ENCODE data around the gene KRT82. TPM values are rescaled to one million over a fixed set of nuclear protein-coding genes. Genes with fewer than 3 reads are reported as not detected.
A peak's percentile ranks its signal among the peaks of the same experiment; 100 is the strongest.

The KRT82 gene
- total and polyA plus RNA-seq, 2 experiments from 2014 or later: not detected

DNA sequence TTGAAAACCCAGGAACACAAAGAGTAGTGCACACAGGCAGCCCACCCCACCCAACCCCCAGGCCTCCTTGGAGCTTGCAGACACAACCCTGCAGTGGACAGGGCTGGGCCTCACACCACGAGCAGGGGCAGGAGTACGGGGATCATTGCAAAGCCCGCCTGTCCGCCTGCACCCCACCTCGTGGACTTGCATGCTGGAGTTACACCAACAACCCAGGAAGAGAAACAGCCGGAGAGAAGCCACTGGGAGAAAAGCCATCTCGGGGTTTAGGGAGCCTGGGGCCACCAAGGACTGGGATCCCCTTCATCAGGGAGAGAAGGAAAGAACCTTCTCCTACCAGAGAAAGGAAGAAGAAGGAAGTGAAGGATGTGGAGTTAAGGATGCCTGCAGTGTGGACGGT is 28.9 kb downstream of the KRT82 start (continued):
- TF ChIP-seq CTCF (conservative IDR thresholded peaks at IDR 0.05; ENCODE audit: low read depth in 2 of 2) (no peak), CREB1 (CRISPR knock-in tag; IDR thresholded peaks at IDR 0.05; ENCODE audit: low read depth) (no peak), ZNF331 (CRISPR knock-in tag; IDR thresholded peaks at IDR 0.05; ENCODE audit: low read depth) (no peak)

DNA sequence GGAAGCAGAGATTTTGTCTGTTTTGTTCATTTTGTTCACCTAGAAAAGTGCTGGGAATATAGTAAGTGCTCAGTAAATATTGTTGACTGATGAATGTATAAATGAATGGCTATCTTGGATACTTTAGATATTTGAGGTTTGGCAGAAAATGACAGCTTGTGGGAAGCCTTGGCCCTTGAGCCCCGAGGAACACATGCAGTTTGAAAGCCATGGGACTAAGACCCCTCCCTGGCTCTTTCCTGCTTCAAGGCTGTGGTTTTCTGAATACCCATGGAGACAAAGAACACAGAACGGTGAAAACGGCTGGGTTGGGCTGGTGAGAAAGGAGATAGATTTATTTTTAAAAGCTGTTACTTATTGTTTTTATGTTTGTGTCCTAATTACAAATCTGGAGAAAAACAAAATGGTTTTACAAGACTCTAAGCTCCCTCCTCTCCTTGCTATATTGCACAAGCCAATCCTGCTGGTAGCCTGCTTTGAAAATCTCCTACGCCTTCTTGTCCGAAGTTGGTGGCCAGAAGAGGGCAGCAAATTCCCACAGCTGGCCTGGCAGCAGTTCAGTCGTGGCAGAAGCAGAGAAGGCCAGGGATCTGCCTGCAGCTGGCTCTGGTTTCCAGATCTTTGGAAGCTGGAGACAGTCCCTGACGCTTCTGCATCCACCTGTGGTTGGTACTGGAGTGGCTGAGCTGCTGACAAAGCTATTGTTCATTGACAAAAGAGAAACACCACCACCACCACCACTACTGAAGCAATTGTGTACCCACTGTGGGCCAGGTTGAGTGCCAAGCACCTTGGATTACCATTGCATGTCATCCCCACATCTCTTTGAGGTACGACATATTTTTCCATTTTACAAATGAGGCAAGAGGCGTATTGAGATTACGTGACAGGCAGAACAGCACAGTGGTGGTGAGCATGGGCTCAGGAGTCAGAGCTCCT is 33.6 kb downstream of the KRT82 start:
- Histone ChIP-seq H2AFZ (no peak overlapping the region), H3K9me2 (ENCODE audit: insufficient read depth) (no peaks in the 10 kb centered on the region), H3K36me3 (ENCODE audit: insufficient read depth) (no peaks in the 10 kb centered on the region), H3K4me3 (no peak overlapping the region), H3K79me2 (replicated peaks; ENCODE audit: insufficient read depth) (no peaks in the 10 kb centered on the region), H4K20me1 (replicated peaks; ENCODE audit: insufficient read depth) (no peaks in the 10 kb centered on the region), H3K27ac (ENCODE audit: low read depth) (no peak overlapping the region), H3F3A (replicated peaks; ENCODE audit: low read depth) (no peaks in the 10 kb centered on the region), H3K4me2 (no peak overlapping the region), H3K27me3 (ENCODE audit: insufficient read depth) (no peaks in the 10 kb centered on the region), H3K4me1 (ENCODE audit: insufficient read depth) (no peaks in the 10 kb centered on the region)
- no peak overlapping the region for H3K4me3 Mint-ChIP-seq
- H3K36me3 Mint-ChIP-seq (ENCODE audit: low read depth): no peaks in the 10 kb centered on the region; the same call in 2 of the 3 replicates
- H3K27me3 Mint-ChIP-seq (ENCODE audit: insufficient read depth, low read depth, poor library complexity): peaks cover 1% of the 10 kb centered on the region
- H3K9me3 Mint-ChIP-seq: no peaks in the 10 kb centered on the region
- peak; percentile 53 for TF ChIP-seq JUNB (IDR thresholded peaks at IDR 0.05; ENCODE audit: unreplicated experiment)
- TF ChIP-seq CTCF (conservative IDR thresholded peaks at IDR 0.05; ENCODE audit: low read depth in 2 of 2): peak; percentile 72 to 95
- TF ChIP-seq ZNF331 (CRISPR knock-in tag; IDR thresholded peaks at IDR 0.05; ENCODE audit: low read depth): no peak
- TF ChIP-seq ZNF114 (CRISPR knock-in tag; IDR thresholded peaks at IDR 0.05): no peak
- peak; percentile 95 for ATAC-seq
- no peak overlapping the region for H3K27ac Mint-ChIP-seq
- DNase-seq (ENCODE audit: low spot score): peak; percentile 82
- H3K4me1 Mint-ChIP-seq: peaks cover 3% of the 10 kb centered on the region; the same call in 1 of the 3 replicates

GRCh38 chr12:52371716-52372115 is 34.4 kb downstream of the KRT82 start:
- ATAC-seq (no peak), DNase-seq (ENCODE audit: low spot score) (no peak)
- H3K27me3 ChIP-seq (ENCODE audit: insufficient read depth): no peaks in the 10 kb centered on the region
- no peak overlapping the region for H3K4me2 ChIP-seq
- H3K36me3 ChIP-seq (ENCODE audit: insufficient read depth): no peaks in the 10 kb centered on the region
- H3K4me3 Mint-ChIP-seq: no peak overlapping the region
- peaks cover 3% of the 10 kb centered on the region; the same call in 1 of the 3 replicates for H3K4me1 Mint-ChIP-seq
- no peaks in the 10 kb centered on the region; the same call in 2 of the 3 replicates for H3K36me3 Mint-ChIP-seq (ENCODE audit: low read depth)
- no peak overlapping the region for H3K4me3 ChIP-seq
- no peak for TF ChIP-seq NANOG (IDR thresholded peaks at IDR 0.05; ENCODE audit: borderline replicate concordance)
- H2AFZ ChIP-seq: no peak overlapping the region
- H3F3A ChIP-seq (replicated peaks; ENCODE audit: low read depth): no peaks in the 10 kb centered on the region
- no peaks in the 10 kb centered on the region for H3K9me2 ChIP-seq (ENCODE audit: insufficient read depth)
- H3K4me1 ChIP-seq (ENCODE audit: insufficient read depth): no peaks in the 10 kb centered on the region
- H3K79me2 ChIP-seq (replicated peaks; ENCODE audit: insufficient read depth): no peaks in the 10 kb centered on the region
- H3K27me3 Mint-ChIP-seq (ENCODE audit: insufficient read depth, low read depth, poor library complexity): peaks cover 1% of the 10 kb centered on the region
- no peaks in the 10 kb centered on the region for H4K20me1 ChIP-seq (replicated peaks; ENCODE audit: insufficient read depth)
- no peak overlapping the region for H3K27ac Mint-ChIP-seq
- no peak overlapping the region for H3K27ac ChIP-seq (ENCODE audit: low read depth)
- H3K9me3 Mint-ChIP-seq: no peaks in the 10 kb centered on the region
